ENCODE measurements around the gene ZNF425.
A peak's percentile ranks its signal among the peaks of the same experiment; 100 is the strongest.
"Not testable (repeated sequence)": the region's sequence is repeated elsewhere in the genome, so short reads cannot be mapped to it uniquely, and the experiment has no call there.

The ZNF425 gene

DNA sequence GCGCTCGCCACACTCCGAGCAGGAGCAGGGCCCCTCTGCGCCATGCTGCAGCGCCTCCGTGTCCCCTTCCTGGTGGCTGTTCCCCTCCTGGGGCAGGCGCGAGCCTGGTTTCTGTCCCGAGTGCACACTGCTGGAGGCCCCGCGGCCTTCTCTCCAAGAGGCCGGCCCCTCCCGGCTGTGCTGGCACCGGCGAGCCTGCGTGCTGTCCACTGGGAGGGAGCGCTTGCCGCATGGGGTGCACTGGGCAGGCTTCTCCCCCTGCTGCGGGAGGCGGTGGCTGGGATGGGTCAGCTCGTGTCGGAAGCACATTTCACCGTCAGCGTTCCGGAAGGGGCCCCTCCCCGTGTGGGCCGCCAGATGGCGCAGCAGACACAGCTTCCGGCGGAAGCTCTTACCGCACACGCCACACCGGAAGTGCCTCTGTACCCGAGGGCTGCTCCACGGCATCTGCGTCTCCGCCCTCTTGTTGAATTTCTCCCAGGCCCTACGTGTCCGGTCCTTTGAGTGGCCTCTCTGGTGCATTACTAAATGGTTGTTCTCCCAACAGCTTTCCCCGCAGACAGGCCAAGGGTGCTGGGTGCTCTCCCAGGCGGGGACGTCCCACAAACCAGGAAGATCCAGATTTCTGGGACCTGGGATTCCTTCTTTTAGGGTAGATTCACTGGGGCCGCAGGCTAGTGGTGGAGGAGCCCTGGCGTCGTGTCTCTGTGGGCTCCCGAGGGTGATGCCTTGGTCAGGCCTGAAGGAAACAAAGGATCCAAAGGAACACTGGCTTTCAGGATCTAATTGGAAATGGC, 54.3 kb downstream of the ZNF425 start:
- no peak overlapping the region for H3K4me3 ChIP-seq (ENCODE audit: low read depth, low read length)

DNA sequence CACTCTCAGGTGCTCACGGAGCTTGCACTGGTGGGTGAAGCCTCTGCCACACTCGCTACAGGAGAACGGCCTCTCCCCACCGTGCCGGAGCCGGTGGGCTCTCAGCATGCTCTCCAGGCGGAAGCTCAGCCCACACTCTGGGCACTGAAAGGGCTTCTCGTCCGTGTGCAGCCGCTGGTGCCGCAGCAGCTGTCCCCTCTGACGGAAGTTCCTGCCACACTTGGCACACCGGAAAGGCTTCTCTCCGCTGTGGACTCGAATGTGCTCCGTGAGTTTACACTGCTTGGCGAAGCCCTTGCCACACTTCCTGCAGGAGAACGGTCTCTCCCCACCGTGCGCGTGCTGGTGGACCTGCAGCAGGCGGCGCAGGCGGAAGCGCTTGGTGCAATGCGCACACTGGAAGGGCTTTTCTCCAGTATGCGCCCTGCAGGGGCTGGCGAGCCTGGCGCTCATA, 54.9 kb downstream of the ZNF425 start:
- Histone ChIP-seq H3K9me3 (ENCODE audit: control insufficient read depth, insufficient read depth, low read depth, low read length) (no peaks in the 10 kb centered on the region), H3K27me3 (ENCODE audit: control insufficient read depth, insufficient read depth, low read length) (no peaks in the 10 kb centered on the region), H3K36me3 (ENCODE audit: control insufficient read depth, insufficient read depth, low read length) (peaks cover 52% of the 10 kb centered on the region), H3K4me1 (ENCODE audit: control insufficient read depth, insufficient read depth, low read length) (peaks cover 8% of the 10 kb centered on the region; the same call in 1 of the 2 replicates), H3K4me3 (ENCODE audit: low read depth, low read length) (no peak overlapping the region), H3K27ac (ENCODE audit: low read depth, low read length) (peak overlapping the region; percentile 65; the same call in 1 of the 2 replicates), H3K9ac (ENCODE audit: low read length) (peak overlapping the region; percentile 44)

More for the DNA sequence above, 54.3 kb downstream of the ZNF425 start:
- Histone ChIP-seq H3K9ac (ENCODE audit: low read length) (peak overlapping the region; percentile 44), H3K9me3 (ENCODE audit: control insufficient read depth, insufficient read depth, low read depth, low read length) (no peaks in the 10 kb centered on the region), H3K4me1 (ENCODE audit: control insufficient read depth, insufficient read depth, low read length) (peaks cover 8% of the 10 kb centered on the region; the same call in 1 of the 2 replicates), H3K27ac (ENCODE audit: low read depth, low read length) (peak overlapping the region; percentile 65), H3K27me3 (ENCODE audit: control insufficient read depth, insufficient read depth, low read length) (no peaks in the 10 kb centered on the region), H3K36me3 (ENCODE audit: control insufficient read depth, insufficient read depth, low read length) (peaks cover 54% of the 10 kb centered on the region)

GRCh38 chr7:149070372-149071125, 55.6 kb downstream of the ZNF425 start:
- peaks cover 52% of the 10 kb centered on the region for H3K36me3 ChIP-seq (ENCODE audit: control insufficient read depth, insufficient read depth, low read length)

GRCh38 chr7:149067869-149068268, 58.3 kb downstream of the ZNF425 start:
- Histone ChIP-seq H3K9me3 (ENCODE audit: control insufficient read depth, insufficient read depth, low read depth, low read length) (no peaks in the 10 kb centered on the region), H3K4me3 (ENCODE audit: low read depth, low read length) (no peak overlapping the region), H3K27me3 (ENCODE audit: control insufficient read depth, insufficient read depth, low read length) (no peaks in the 10 kb centered on the region), H3K36me3 (ENCODE audit: control insufficient read depth, insufficient read depth, low read length) (peaks cover 40% of the 10 kb centered on the region), H3K4me1 (ENCODE audit: control insufficient read depth, insufficient read depth, low read length) (peaks cover 8% of the 10 kb centered on the region; the same call in 1 of the 2 replicates), H3K9ac (ENCODE audit: low read length) (no peak overlapping the region), H3K27ac (ENCODE audit: low read depth, low read length) (no peak overlapping the region)

More at GRCh38 chr7:149070372-149071125, 55.6 kb downstream of the ZNF425 start:
- H3K27ac ChIP-seq (ENCODE audit: low read depth, low read length) = no peak overlapping the region
- peaks cover 8% of the 10 kb centered on the region; the same call in 1 of the 2 replicates for H3K4me1 ChIP-seq (ENCODE audit: control insufficient read depth, insufficient read depth, low read length)
- H3K27me3 ChIP-seq (ENCODE audit: control insufficient read depth, insufficient read depth, low read length) = no peaks in the 10 kb centered on the region
- H3K9ac ChIP-seq (ENCODE audit: low read length) = no peak overlapping the region
- no peak overlapping the region for H3K4me3 ChIP-seq (ENCODE audit: low read depth, low read length)
- H3K9me3 ChIP-seq (ENCODE audit: control insufficient read depth, insufficient read depth, low read depth, low read length) = no peaks in the 10 kb centered on the region

DNA sequence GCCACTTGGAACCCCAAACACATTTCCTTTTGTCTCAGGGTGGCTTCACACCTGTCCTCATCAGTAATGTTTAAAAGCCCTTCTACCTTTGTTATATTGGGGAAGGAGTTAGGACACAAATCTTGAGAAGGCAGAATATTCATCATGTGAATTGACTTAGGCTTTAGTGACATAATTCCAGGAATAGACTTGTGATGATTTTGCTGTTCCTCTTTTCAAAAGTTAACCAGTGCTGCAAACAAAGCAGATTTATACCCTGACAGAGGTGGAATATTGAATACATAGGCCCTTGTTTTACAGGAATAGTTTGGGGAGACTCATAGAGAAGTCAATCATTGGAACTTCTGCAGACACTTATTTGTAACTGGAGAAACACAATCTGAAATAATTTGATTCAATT, 62.6 kb downstream of the ZNF425 start:
- Histone ChIP-seq H3K36me3 (ENCODE audit: control insufficient read depth, insufficient read depth, low read length) (peaks cover 6% of the 10 kb centered on the region), H3K4me3 (ENCODE audit: low read depth, low read length) (no peak overlapping the region), H3K4me1 (ENCODE audit: control insufficient read depth, insufficient read depth, low read length) (no peaks in the 10 kb centered on the region), H3K9me3 (ENCODE audit: control insufficient read depth, insufficient read depth, low read depth, low read length) (no peaks in the 10 kb centered on the region), H3K27me3 (ENCODE audit: control insufficient read depth, insufficient read depth, low read length) (no peaks in the 10 kb centered on the region), H3K27ac (ENCODE audit: low read depth, low read length) (no peak overlapping the region), H3K9ac (ENCODE audit: low read length) (no peak overlapping the region)

DNA sequence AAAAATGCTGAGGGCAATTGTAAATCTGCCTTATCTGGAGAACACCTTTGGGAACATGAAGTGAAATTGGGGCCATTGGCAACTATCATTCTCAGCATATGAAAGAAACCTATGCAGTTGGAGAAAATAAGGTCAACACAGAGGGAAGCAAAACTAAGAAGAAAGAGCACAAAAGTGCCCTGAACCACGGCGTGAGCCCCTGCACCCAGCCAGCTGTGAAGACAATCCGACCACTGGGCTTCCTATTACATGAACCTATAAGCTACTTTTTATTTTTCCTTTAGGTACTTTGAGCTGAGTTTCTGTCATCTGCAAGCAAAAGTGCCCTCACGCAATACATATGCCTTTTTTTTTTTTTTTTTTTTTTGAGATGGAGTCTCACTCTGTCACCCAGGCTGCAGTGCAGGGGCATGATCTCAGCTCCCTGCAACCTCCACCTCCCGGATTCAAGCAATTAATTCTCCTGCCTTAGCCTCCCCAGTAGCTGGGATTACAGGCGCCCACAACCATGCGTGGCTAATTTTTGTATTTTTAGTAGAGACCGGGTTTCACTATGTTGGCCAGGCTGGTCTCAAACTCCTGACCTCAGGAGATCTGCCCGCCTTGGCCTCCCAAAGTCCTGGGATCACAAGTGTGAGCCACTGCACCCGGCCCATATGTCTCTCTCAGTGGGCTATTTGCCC, 63.8 kb downstream of the ZNF425 start:
- not testable (repeated sequence) for H3K9me3 ChIP-seq (ENCODE audit: control insufficient read depth, insufficient read depth, low read depth, low read length); H3K9ac ChIP-seq (ENCODE audit: low read length); H3K27ac ChIP-seq (ENCODE audit: low read depth, low read length); H3K4me3 ChIP-seq (ENCODE audit: low read depth, low read length); H3K27me3 ChIP-seq (ENCODE audit: control insufficient read depth, insufficient read depth, low read length); H3K4me1 ChIP-seq (ENCODE audit: control insufficient read depth, insufficient read depth, low read length); H3K36me3 ChIP-seq (ENCODE audit: control insufficient read depth, insufficient read depth, low read length)

- Histone ChIP-seq H3K27me3 (ENCODE audit: control insufficient read depth, insufficient read depth, low read length) (no peaks in the 10 kb centered on the region), H3K4me3 (ENCODE audit: low read depth, low read length) (no peak overlapping the region), H3K9ac (ENCODE audit: low read length) (no peak overlapping the region), H3K27ac (ENCODE audit: low read depth, low read length) (no peak overlapping the region), H3K9me3 (ENCODE audit: control insufficient read depth, insufficient read depth, low read depth, low read length) (no peaks in the 10 kb centered on the region), H3K4me1 (ENCODE audit: control insufficient read depth, insufficient read depth, low read length) (no peaks in the 10 kb centered on the region), H3K36me3 (ENCODE audit: control insufficient read depth, insufficient read depth, low read length) (no peaks in the 10 kb centered on the region)
These were observed 66.0 kb downstream of the ZNF425 start for GRCh38 chr7:149060156-149060555.

DNA sequence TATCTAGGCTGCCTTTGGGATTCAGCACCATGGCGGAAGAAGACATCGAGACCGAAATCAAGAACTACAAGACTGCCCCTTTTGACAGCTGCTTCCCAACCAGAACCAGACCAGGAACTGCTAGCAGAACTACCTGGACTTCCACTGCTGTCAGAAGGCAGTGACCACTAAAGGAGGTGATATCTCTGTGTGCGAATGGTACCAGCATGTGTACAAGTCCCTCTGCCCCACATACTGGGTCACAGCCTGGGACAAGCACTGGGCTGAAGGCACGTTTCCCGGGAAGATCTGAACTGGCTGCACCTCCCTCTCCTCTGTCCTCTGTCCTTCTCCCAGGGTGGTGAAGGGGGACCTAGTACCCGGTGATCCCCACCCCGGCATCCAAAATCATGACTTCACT, 72.2 kb downstream of the ZNF425 start:
- no peak overlapping the region for H3K27ac ChIP-seq (ENCODE audit: low read depth, low read length)
- H3K4me1 ChIP-seq (ENCODE audit: control insufficient read depth, insufficient read depth, low read length) = no peaks in the 10 kb centered on the region
- H3K27me3 ChIP-seq (ENCODE audit: control insufficient read depth, insufficient read depth, low read length) = no peaks in the 10 kb centered on the region
- no peak overlapping the region for H3K4me3 ChIP-seq (ENCODE audit: low read depth, low read length)
- no peak overlapping the region for H3K9ac ChIP-seq (ENCODE audit: low read length)
- no peaks in the 10 kb centered on the region for H3K9me3 ChIP-seq (ENCODE audit: control insufficient read depth, insufficient read depth, low read depth, low read length)
- H3K36me3 ChIP-seq (ENCODE audit: control insufficient read depth, insufficient read depth, low read length) = no peaks in the 10 kb centered on the region

- no peaks in the 10 kb centered on the region for H3K9me3 ChIP-seq (ENCODE audit: control insufficient read depth, insufficient read depth, low read depth, low read length)
- no peak overlapping the region for H3K9ac ChIP-seq (ENCODE audit: low read length)
- H3K27ac ChIP-seq (ENCODE audit: low read depth, low read length) = no peak overlapping the region
- H3K4me3 ChIP-seq (ENCODE audit: low read depth, low read length) = no peak overlapping the region
- H3K36me3 ChIP-seq (ENCODE audit: control insufficient read depth, insufficient read depth, low read length) = no peaks in the 10 kb centered on the region
- no peaks in the 10 kb centered on the region for H3K27me3 ChIP-seq (ENCODE audit: control insufficient read depth, insufficient read depth, low read length)
- no peaks in the 10 kb centered on the region for H3K4me1 ChIP-seq (ENCODE audit: control insufficient read depth, insufficient read depth, low read length)
These were observed 72.7 kb downstream of the ZNF425 start for GRCh38 chr7:149053384-149053783.
